GM12878 (cell line): ENCODE data around the gene ZNF512. TPM values are rescaled to one million over a fixed set of nuclear protein-coding genes. Genes with fewer than 3 reads are reported as not detected.

ENCODE experiments used
- ASH2L ChIP-seq: fragments of 300-600, 200-600 bp; sonication (generic); IDR thresholded peaks from 2 replicates; pipeline ENCODE4 v1.6.1; 2017; ENCODE audit warnings: low read depth, mild to moderate bottlenecking, borderline replicate concordance
- ATF7 ChIP-seq: fragments of 450-650 bp; IDR thresholded peaks from 2 replicates; pipeline ENCODE4 v1.6.1; 2016; ENCODE audit warnings: low read depth, mild to moderate bottlenecking
- EP300 ChIP-seq, 2 experiments: fragments of 150-350 bp in 1 of 2; IDR thresholded peaks; 2 replicates each; pipeline ENCODE4 v1.6.1; 2011 to 2012; ENCODE audit warnings: low read depth in 2 of 2, low read length in 2 of 2, borderline replicate concordance in 1 of 2, improper control_type of control experiment in 1 of 2, inconsistent platforms in 1 of 2; ENCODE audit not compliant: control insufficient read depth in 1 of 2
- EZH2 ChIP-seq: IDR thresholded peaks from 2 replicates; pipeline ENCODE4 v1.6.1; 2012; ENCODE audit warnings: low read depth, mild to moderate bottlenecking, control low read depth, inconsistent platforms, low read length, borderline replicate concordance; ENCODE audit not compliant: control insufficient read depth
- JUND ChIP-seq: IDR thresholded peaks from 2 replicates; pipeline ENCODE4 v1.6.1; 2012; ENCODE audit warnings: low read depth, mild to moderate bottlenecking, low read length, improper control_type of control experiment, moderate library complexity
- MEF2A ChIP-seq: IDR thresholded peaks from 2 replicates; pipeline ENCODE4 v1.6.1; 2011; ENCODE audit warnings: low read depth, mild to moderate bottlenecking, low read length, moderate library complexity; ENCODE audit not compliant: insufficient read depth
- NFYA ChIP-seq: IDR thresholded peaks from 2 replicates; pipeline ENCODE4 v1.6.1; 2011; ENCODE audit warnings: low read depth, mild to moderate bottlenecking, low read length, improper control_type of control experiment, borderline replicate concordance
- PML ChIP-seq: IDR thresholded peaks from 2 replicates; pipeline ENCODE4 v1.6.1; 2012; ENCODE audit warnings: low read length, inconsistent platforms
- PRDM15 ChIP-seq: fragments of 450-650 bp; formaldehyde crosslinking; IDR thresholded peaks from 2 replicates; pipeline ENCODE4 v1.4.0; 2020; ENCODE audit warnings: mild to moderate bottlenecking, moderate library complexity
- WRNIP1 ChIP-seq: IDR thresholded peaks from 2 replicates; pipeline ENCODE4 v1.6.1; 2011; ENCODE audit warnings: low read depth, low read length, improper control_type of control experiment, borderline replicate concordance
- ZNF207 ChIP-seq: fragments of 450-650 bp; IDR thresholded peaks from 2 replicates; pipeline ENCODE4 v1.6.1; 2014; ENCODE audit warnings: antibody characterized with exemption, mild to moderate bottlenecking, borderline replicate concordance
- polyA plus RNA-seq, 11 experiments: library from polyadenylated mRNA; depleted of rRNA in 4 of 11; unstranded in 6 of 11; stranded (reverse) in 5 of 11; fragments of >200 nt; fragmentation: Nextera tagmentation in 4 of 11; fragmentation: Illumina TruSeq in 1 of 11; extraction: Ambion mirVana in 4 of 11; extraction: Trizol in 1 of 11; gene quantifications; 1 replicate in 1 of 11; 2 replicates in 10 of 11; pipeline versions ENCODE4 v1.2.1 to v1.2.3, GENCODE V29; 2011 to 2016; ENCODE audit warnings: inconsistent platforms in 2 of 11, missing spikeins in 2 of 11, low read depth in 1 of 11
- total RNA-seq, 4 experiments: library from RNA; depleted of rRNA in 3 of 4; stranded (reverse); fragments of >200 nt in 3 of 4; fragmentation: Illumina TruSeq in 1 of 4; extraction: Trizol in 1 of 4; gene quantifications; 2 replicates each; pipeline versions ENCODE4 v1.2.1 to v1.2.3, GENCODE V29; 2013 to 2021

ZNF512 gene
- total and polyA plus RNA-seq, 10 of the 15 experiments (the other 5 are each of a cell fraction or from before 2014, with no cell fraction given): 14.1 to 61.9 (median 31.2) TPM

GRCh38 chr2:27663285-27664153 lies 80.7 kb downstream of the ZNF512 start, which contains the start of the genes SLC4A1AP and SUPT7L (continued):
- no peak for TF ChIP-seq PRDM15
- TF ChIP-seq EP300 (IDR thresholded peaks at IDR 0.05; ENCODE audit: borderline replicate concordance in 1 of 2, control insufficient read depth in 1 of 2, low read depth in 2 of 2, low read length in 2 of 2): peak in 1 of 2 experiments; percentile 40; a peak in 1 of 4 replicates
- TF ChIP-seq ATF7: peak; percentile 94
- 0 out of 2 replicates have a peak, but pooled peaks have one; percentile 50 for TF ChIP-seq MEF2A
- TF ChIP-seq ASH2L: no peak
- peak; percentile 98 for TF ChIP-seq WRNIP1
- TF ChIP-seq NFYA: no peak
- TF ChIP-seq EZH2: no peak
- no peak for TF ChIP-seq JUND
- peak; percentile 90 for TF ChIP-seq ZNF207
- TF ChIP-seq PML: peak; percentile 96
